IMR-90 (cell line): ENCODE results near the gene EXOC6B.

Experiments
- RFX5 ChIP-seq: IDR thresholded peaks from 2 replicates; pipeline ENCODE4 v1.8.0; 2012; ENCODE audit warnings: low read depth, mild to moderate bottlenecking, low read length, moderate library complexity
- SMC3 ChIP-seq: fragments of 150-350 bp; IDR thresholded peaks from 2 replicates; pipeline ENCODE4 v1.6.1; 2016; ENCODE audit warnings: low read depth, mild to moderate bottlenecking, antibody characterized with exemption, low read length, moderate library complexity

- TF ChIP-seq SMC3 (no peak), RFX5 (no peak)
Observed at GRCh38 chr2:72819501-72819900, 6.3 kb downstream of the EXOC6B start.
